NCI-H146 treated with DMSO at 0.1 percent for 48 hours (cell line): ENCODE results near the gene LSM12.
"Not testable (repeated sequence)": the region's sequence is repeated elsewhere in the genome, so short reads cannot be mapped to it uniquely, and the experiment has no call there.

ENCODE experiments used
- DNase-seq: peaks from one replicate; lab custom pipeline; 2025; ENCODE audit not compliant: unreplicated experiment; lab: John Stamatoyannopoulos, UW

Gene LSM12

GRCh38 chr17:44045486-44045885 is 21.0 kb downstream of the LSM12 start:
- DNase-seq = no peak

- DNase-seq = no peak
These were observed 22.4 kb downstream of the LSM12 start for GRCh38 chr17:44044071-44044470.

GRCh38 chr17:44043272-44043696 is 23.2 kb downstream of the LSM12 start:
- no peak for DNase-seq

GRCh38 chr17:44039829-44040635 is 26.4 kb downstream of the LSM12 start:
- no peak for DNase-seq

- DNase-seq = no peak
These were observed 27.9 kb downstream of the LSM12 start for GRCh38 chr17:44038604-44039011.

- DNase-seq = no peak
These were observed 29.0 kb downstream of the LSM12 start for GRCh38 chr17:44037471-44037870.

GRCh38 chr17:44034688-44035087 is 31.8 kb downstream of the LSM12 start:
- DNase-seq = not testable (repeated sequence)

- DNase-seq = no peak
These were observed 32.5 kb downstream of the LSM12 start for GRCh38 chr17:44033861-44034408.

- DNase-seq = no peak
These were observed 36.0 kb downstream of the LSM12 start for GRCh38 chr17:44030482-44030881.

- DNase-seq = no peak
These were observed 36.7 kb downstream of the LSM12 start for GRCh38 chr17:44029736-44030135.

- no peak for DNase-seq
These were observed 41.6 kb downstream of the LSM12 start for GRCh38 chr17:44024853-44025252.

GRCh38 chr17:44024271-44024663 is 42.2 kb downstream of the LSM12 start:
- DNase-seq = no peak

GRCh38 chr17:44023545-44024270 is 42.8 kb downstream of the LSM12 start:
- no peak for DNase-seq

GRCh38 chr17:44022246-44022645 is 44.2 kb downstream of the LSM12 start:
- DNase-seq = no peak

GRCh38 chr17:44021227-44021626 is 45.2 kb downstream of the LSM12 start:
- not testable (repeated sequence) for DNase-seq

- peak; percentile 80 for DNase-seq
These were observed 51.9 kb downstream of the LSM12 start, which contains the start of gene TMEM101 for GRCh38 chr17:44014437-44015172. TSS of gene TMEM101 (minus strand) at chr17:44014963. CDS start at chr17:44014952, 11 bp downstream.

GRCh38 chr17:44014133-44014436 is 52.4 kb downstream of the LSM12 start:
- DNase-seq = no peak

GRCh38 chr17:44012874-44013273 is 53.6 kb downstream of the LSM12 start:
- DNase-seq = no peak

GRCh38 chr17:44012391-44012790 is 54.1 kb downstream of the LSM12 start:
- DNase-seq = no peak

GRCh38 chr17:44011876-44012275 is 54.6 kb downstream of the LSM12 start:
- DNase-seq = no peak

GRCh38 chr17:44010966-44011647 is 55.4 kb downstream of the LSM12 start:
- no peak for DNase-seq
